Muscle layer of duodenum (tissue), 2 donors: Measurements from ENCODE around the gene LBR.

Experiments used
- H3K27ac ChIP-seq: one replicate; pipeline ENCODE4 v1.7.0; 2013; ENCODE audit warnings: mild to moderate bottlenecking, low read length
- H3K27me3 ChIP-seq: one replicate; pipeline ENCODE4 v1.7.0; 2013; ENCODE audit warnings: low read depth, mild to moderate bottlenecking, control low read depth, low read length
- H3K36me3 ChIP-seq, 2 donors: one replicate each; pipeline ENCODE4 v1.7.0; 2013; ENCODE audit warnings: low read length in 2 of 2, control low read depth in 1 of 2, mild to moderate bottlenecking in 1 of 2; ENCODE audit not compliant: insufficient read depth in 2 of 2, control insufficient read depth in 1 of 2
- H3K4me1 ChIP-seq, 2 donors: one replicate each; pipeline ENCODE4 v1.7.0; 2013; ENCODE audit warnings: low read length in 2 of 2, mild to moderate bottlenecking in 2 of 2, control low read depth in 1 of 2, moderate library complexity in 1 of 2; ENCODE audit not compliant: insufficient read depth in 2 of 2, control insufficient read depth in 1 of 2
- H3K4me3 ChIP-seq, 2 donors: one replicate each; pipeline ENCODE4 v1.7.0; 2013; ENCODE audit warnings: low read length in 2 of 2, low read depth in 1 of 2, mild to moderate bottlenecking in 1 of 2
- H3K9me3 ChIP-seq, 2 donors: one replicate each; pipeline ENCODE4 v1.7.0; 2013; ENCODE audit warnings: low read length in 2 of 2, control low read depth in 1 of 2, mild to moderate bottlenecking in 1 of 2; ENCODE audit not compliant: control insufficient read depth in 1 of 2
- donor health status: healthy.

Gene LBR

DNA sequence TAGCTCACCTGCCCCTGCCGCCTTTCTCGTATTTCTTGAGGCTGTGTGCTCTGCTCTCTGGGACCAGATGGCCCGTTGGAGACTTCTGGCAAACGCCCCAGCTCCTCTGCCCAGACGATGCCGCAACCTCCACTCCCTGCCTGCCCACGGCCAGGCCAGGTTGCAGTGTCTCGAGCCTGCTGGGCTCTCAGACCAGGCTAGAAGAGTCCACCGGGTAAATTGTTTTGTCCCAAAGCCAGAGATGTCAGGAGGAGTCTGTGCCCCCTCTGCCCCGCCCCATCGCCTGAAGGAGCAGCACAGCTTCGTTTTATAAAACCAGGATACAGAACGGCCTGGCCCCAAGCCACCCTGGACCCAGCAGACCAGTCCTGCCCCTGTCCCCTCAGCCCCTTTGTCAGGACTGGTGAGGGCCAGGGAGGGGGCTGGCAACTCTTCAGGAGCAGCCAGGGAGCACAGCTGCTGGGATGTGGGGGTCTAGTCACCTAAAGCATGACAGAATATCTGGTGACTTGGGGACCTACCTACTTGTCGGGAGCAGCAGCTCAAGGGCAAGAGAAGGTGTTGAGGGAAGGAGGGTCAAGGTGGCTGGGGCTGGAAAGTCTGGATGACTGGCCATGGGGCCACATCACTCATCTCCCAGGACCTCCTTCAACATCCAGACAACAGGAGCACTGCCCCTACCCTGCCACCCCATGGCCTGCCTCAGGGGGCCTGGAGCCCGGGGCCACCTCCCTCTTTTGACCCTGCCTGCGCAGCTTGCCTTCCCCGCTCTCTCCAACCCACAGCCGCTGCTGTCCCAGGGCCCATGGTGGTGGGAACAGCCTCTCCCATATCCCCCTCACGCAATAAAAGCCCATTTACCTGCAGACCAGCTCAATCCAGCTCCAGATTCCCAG, 33.9 kb upstream of the LBR start:
- Histone ChIP-seq H3K36me3 (no peaks in the 10 kb centered on the region), H3K4me1 (peaks cover 0 to 41% of the 10 kb centered on the region in 2 donors), H3K9me3 (no peaks in the 10 kb centered on the region), H3K27ac (peak overlapping the region; percentile 60), H3K4me3 (peak overlapping the region; percentile 27 to 30), H3K27me3 (no peaks in the 10 kb centered on the region)

DNA sequence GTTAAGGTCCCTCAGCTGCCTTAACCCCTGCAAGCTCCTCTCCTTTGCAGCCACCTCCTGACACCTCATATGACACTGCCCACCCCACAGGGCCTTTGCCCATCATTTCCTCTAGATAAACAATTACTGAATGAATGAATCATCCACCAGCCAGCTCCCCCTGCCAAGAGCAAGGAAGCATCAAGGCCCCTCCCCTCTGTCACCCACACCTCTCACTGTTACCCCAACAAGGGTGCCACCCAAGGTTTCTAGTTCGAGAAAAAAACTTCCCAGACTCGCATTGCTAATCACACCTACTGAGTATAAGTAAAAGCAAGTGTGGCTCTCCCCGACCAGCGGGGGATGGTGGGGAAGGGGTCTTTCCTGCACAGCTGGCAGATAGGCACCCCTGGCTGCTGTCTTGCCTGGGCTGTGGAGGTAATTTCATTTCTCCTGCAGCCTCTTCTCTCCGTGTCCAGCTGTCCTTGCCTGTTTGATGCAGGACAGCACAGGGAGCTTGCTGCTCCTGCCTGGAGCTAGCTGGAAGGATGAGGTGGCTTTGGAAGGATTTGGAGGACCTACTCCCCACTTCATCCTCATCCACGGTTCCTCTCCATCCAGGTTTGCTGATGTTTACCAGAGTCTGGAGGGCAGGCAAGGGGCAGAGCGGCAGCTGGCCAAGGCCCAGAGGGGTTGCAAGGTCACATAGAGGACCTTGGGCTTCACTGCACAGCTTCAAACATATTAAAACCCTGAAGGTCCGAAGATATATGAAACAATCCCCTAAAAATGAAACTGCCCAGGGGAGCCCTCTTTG, 33.1 kb upstream of the LBR start:
- peak overlapping the region; percentile 60 for H3K27ac ChIP-seq
- peaks cover 0 to 41% of the 10 kb centered on the region in 2 donors for H3K4me1 ChIP-seq
- H3K4me3 ChIP-seq, result peak overlapping the region; percentile 27 to 30
- no peaks in the 10 kb centered on the region for H3K36me3 ChIP-seq
- no peaks in the 10 kb centered on the region for H3K27me3 ChIP-seq
- H3K9me3 ChIP-seq, result no peaks in the 10 kb centered on the region

DNA sequence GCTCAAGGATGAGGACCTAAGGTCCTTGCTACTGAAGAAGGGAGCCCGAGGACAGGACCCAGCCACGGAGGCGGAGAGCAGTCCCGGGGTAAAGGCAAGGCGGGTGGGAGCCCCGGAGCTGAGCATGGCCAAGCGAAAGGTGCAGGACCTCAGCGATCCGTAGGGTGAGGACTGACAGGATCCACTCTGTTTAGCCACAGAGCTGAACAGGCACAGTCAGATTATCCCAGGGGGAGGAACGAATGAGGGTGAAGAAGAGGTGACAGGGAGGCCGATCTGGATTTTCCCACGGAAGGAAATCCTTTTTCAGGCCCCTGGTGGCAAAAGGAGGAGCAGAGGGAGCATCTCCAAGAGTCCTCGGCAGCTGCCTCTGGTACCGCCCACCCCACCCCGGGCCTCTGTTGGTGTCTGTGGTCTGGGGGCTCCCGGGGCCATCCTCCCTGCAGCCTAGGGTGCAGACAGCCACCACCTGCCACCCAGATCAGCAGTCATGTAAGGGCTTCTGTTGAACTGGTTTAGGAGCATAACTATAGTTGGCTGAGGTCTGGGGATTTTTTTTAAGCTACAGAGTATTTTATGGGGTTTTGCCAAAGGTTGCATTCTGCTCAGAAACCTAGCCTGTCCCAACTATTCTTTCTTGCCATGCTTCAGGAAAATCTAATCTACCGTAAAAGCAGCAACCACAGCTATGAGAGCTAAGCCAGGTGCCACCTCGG, 32.3 kb upstream of the LBR start:
- Histone ChIP-seq H3K36me3 (no peaks in the 10 kb centered on the region), H3K9me3 (no peaks in the 10 kb centered on the region), H3K4me1 (peaks cover 0 to 37% of the 10 kb centered on the region in 2 donors), H3K4me3 (peak overlapping the region; percentile 13 to 27), H3K27me3 (no peaks in the 10 kb centered on the region), H3K27ac (peak overlapping the region; percentile 41)

DNA sequence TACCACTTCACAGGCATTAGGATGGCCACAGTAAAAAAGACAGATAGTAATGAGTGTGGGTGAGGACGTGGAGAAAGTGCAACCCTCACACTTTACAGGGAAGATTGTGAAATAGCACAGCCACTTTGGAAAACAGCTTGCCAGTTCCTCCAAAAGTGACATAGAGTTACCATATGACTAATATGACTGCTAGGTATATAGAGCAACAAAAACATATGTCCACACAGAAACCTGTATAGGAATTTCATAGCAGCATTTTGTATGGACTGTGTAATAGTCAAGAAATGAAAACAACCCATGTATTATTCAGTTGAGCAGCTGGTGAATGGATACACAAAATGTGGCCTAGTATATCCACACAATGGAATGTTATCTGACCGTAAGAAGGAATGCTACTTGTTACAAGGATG, 30.4 kb upstream of the LBR start:
- H3K4me1 ChIP-seq, result peaks cover 0 to 40% of the 10 kb centered on the region in 2 donors
- no peaks in the 10 kb centered on the region for H3K9me3 ChIP-seq
- peak overlapping the region; percentile 17 for H3K27ac ChIP-seq
- no peaks in the 10 kb centered on the region for H3K27me3 ChIP-seq
- no peak overlapping the region for H3K4me3 ChIP-seq
- H3K36me3 ChIP-seq, result no peaks in the 10 kb centered on the region

DNA sequence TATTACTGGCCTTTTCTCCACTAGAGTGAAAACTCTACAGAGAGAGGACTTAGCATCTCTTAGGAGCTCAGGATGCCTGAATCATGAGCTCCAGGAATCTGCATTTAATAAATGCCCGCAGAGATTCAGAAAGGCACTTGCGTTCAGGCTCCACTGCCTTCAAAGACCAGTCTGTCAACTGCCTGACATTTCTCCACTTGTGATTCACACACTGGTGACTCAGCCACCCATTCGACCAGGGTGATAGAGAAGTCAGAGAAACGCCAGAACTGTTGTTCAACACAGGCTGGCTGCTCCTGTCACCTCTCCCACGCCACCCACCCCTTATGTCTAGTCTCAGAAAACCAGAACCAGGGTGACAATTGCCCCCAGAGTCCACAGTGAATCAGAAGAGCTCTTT, 26.9 kb upstream of the LBR start:
- no peak overlapping the region for H3K4me3 ChIP-seq
- H3K27me3 ChIP-seq, result no peaks in the 10 kb centered on the region
- H3K4me1 ChIP-seq, result peaks cover 0 to 11% of the 10 kb centered on the region in 2 donors
- no peaks in the 10 kb centered on the region for H3K36me3 ChIP-seq
- H3K9me3 ChIP-seq, result no peaks in the 10 kb centered on the region
- peak overlapping the region; percentile 15 for H3K27ac ChIP-seq

DNA sequence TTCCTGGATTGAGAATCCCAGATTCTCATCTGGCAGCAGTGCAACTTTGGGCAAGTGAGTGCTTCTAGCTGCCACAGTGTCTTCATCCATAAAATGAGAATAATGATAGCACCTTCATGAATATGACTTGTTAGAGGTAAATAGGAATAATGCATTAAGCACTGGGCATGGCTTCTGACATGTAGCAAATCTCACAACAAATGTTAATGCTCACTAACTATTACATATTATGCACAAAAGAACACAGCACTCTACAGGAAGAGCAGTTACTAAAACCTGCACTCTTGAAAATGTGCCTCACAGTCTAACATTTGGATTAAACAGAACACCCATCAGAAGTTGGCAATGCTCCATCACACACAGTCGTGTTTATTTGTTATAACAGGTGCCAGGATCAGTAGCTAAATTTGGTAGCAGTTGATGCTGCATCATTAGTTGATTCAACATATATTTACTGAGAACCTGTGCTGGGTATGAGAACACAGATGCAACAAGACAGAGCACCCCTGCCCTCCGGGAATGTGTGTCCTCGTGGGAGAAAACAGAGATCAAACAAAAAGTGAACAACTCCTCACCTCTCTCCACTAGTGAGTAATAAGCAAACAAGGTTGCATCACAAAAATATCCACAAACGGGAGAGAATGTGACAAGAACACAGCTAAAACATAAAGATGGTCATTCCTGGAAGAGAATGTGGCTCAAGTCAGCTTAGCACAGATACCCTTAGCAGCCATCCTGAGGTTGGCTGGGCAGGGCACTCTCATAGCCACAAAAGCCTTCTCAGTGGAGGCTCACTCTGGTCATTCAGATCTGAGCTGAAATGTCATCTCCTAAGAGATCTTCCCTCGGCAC, 26.2 kb upstream of the LBR start:
- Histone ChIP-seq H3K27ac (peak overlapping the region; percentile 41), H3K27me3 (no peaks in the 10 kb centered on the region), H3K36me3 (no peaks in the 10 kb centered on the region), H3K4me3 (no peak overlapping the region), H3K4me1 (peaks cover 0 to 11% of the 10 kb centered on the region in 2 donors), H3K9me3 (no peaks in the 10 kb centered on the region)

DNA sequence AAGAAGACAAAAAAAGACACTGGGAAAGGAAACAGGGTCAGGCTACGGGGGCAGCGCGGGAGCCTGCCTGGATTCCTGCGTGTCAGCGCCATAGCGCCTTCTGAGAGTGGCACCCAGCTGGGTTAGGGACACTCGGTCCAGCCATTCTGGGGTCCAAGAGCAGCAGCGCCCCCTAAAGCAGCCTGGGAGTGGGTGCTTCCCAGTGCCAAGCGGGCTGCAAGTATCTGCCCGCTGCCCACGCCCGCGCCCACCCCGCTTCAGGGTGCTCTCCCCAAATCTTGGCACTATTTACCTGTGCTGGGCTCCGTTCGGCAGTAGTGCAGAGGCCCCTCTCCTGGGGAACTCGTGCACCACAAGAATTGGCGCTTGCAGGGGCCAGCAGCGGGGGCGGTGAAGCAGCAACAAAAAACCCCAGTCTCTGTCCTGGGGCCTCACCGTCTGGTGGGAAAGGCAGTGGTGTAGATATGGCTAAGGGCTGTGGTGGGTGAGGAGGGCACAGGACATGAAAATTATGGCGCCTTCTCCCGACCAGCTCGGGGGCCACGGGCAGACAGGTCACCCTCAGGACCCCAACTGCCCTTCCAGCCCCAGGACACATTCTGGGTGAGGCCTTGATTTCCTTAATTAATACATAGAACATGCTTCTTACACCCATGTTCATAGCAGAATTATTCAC, 24.1 kb upstream of the LBR start:
- Histone ChIP-seq H3K27ac (no peak overlapping the region), H3K4me3 (no peak overlapping the region), H3K4me1 (peaks cover 6 to 30% of the 10 kb centered on the region in 2 donors), H3K27me3 (no peaks in the 10 kb centered on the region), H3K36me3 (no peaks in the 10 kb centered on the region), H3K9me3 (no peaks in the 10 kb centered on the region)

DNA sequence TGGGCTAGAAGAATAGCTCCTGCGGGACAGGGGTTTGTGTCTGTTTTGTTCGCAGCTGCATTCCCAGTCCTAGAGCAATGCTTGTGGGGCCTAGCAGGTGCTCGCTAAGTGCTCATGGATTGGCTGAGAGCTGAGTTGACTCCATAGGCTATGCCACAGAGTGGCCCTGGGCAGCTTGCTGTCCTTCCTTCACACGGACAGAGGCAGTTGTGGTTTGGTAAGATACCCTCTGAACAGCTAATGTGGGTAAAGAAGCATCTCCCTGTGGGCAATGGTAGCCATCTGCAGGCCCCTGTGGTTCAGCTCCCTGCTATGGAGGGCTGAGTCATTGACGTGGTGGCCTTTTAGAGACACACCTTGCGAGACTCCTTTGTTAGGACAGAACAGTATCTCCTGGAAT, 23.5 kb upstream of the LBR start:
- no peak overlapping the region for H3K4me3 ChIP-seq
- no peaks in the 10 kb centered on the region for H3K36me3 ChIP-seq
- H3K27me3 ChIP-seq, result no peaks in the 10 kb centered on the region
- H3K9me3 ChIP-seq, result no peaks in the 10 kb centered on the region
- H3K27ac ChIP-seq, result no peak overlapping the region
- peaks cover 13 to 36% of the 10 kb centered on the region in 2 donors for H3K4me1 ChIP-seq

DNA sequence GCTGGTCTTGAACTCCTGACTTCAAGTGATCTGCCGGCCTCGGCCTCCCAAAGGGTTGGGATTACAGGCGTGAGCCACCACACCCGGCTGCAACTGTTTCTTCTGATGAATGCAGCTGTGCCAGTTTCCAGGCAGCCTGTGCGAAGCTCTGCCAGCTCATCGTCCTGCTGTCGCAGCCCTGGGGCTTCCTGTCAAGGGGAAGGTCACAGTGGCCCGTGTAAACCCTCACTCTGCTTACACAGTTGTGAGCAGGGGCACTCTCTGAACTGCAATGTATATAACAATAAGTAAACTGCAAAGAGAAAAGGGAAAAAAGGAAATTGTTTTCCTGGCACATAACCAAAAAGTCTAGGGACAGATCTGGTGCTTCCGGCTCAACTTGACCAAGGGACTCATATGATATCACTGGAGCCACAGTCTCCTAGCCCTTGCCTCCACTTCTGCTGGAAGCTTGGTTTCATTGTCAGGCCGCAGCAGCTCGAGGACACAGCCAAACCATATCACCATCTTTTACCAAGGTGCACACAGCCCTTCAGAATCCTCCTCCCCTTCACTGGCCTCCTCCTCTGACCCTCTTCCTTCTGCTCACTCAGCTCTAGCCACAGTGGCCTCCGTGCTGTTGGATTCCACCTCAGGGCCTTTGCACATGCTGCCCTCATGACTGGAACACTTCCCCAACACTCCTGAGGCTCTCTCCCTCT, 22.8 kb upstream of the LBR start:
- no peaks in the 10 kb centered on the region for H3K9me3 ChIP-seq
- no peak overlapping the region for H3K27ac ChIP-seq
- no peaks in the 10 kb centered on the region for H3K27me3 ChIP-seq
- H3K4me3 ChIP-seq, result no peak overlapping the region
- H3K36me3 ChIP-seq, result no peaks in the 10 kb centered on the region
- H3K4me1 ChIP-seq, result peaks cover 15 to 43% of the 10 kb centered on the region in 2 donors

DNA sequence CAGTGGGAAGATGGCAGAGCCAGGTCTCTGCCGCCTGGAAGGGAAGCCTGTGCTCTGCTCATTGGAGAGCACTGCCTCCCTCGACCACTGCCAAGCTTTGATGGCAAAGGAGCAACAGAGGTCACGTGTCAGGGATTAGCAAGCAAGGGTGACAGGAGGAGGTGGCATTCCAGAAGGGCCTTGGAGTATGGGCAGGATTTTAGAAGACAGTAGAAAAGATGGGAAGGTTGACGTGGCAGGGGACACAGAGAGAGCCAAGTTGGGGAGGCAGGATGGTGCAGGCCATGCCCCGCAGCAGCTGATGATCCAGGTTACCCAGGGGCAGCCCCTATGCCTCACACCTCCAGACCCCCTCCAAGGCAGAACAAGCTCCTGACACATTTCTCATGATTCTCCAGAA, 21.9 kb upstream of the LBR start:
- no peak overlapping the region for H3K4me3 ChIP-seq
- H3K9me3 ChIP-seq, result no peaks in the 10 kb centered on the region
- H3K4me1 ChIP-seq, result peaks cover 19 to 49% of the 10 kb centered on the region in 2 donors
- H3K27me3 ChIP-seq, result no peaks in the 10 kb centered on the region
- peak overlapping the region; percentile 3 for H3K27ac ChIP-seq
- no peaks in the 10 kb centered on the region for H3K36me3 ChIP-seq
